Measurements from ENCODE around the gene EFHD1. TPM values are rescaled to one million over a fixed set of nuclear protein-coding genes. Genes with fewer than 3 reads are reported as not detected.
"Not testable (repeated sequence)": the region's sequence is repeated elsewhere in the genome, so short reads cannot be mapped to it uniquely, and the experiment has no call there.

EFHD1 gene
- polyA plus RNA-seq, 5 donors: 3.3 to 15.1 (median 4.4) TPM

DNA sequence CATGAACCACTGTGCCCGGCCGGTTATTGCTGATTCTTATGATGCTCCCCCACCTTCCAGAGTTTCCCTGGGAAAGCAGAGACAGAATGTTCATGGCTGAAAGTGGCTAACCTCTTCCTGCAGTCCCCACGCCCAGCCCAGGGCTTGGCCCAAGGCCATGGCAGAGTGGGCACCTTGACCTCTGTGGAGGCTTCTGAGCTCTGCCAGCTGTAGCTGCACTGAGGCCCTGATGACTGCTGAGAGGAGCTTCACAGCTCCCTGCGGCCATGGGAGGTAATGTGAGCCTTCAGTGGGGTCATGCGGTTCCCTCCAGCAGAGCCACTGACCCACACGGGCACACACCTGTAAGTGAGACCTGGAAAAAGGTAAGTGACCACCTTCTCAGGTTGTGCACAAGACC is 13.3 kb downstream of the EFHD1 start:
- no peak for DNase-seq

DNA sequence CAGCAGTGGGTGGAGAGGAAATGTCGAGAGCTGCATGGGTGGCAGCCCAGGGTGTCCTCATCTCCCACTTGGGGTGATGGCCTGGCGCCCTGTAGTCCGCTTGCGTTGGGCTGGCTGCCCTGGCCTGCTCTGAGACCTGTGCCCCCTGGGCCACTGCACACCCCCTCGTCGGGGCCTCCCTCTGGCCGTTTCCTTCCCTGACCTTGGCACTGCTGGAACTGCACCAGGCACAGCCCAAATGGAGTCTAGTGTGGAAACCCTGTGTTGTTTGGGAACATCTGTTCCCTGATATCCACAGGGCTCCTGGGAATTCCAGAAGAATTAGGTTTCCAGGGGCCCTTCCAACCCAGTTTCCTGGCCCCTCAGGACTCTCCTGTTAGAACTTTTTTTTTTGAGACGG is 13.9 kb downstream of the EFHD1 start:
- no peak for DNase-seq

DNA sequence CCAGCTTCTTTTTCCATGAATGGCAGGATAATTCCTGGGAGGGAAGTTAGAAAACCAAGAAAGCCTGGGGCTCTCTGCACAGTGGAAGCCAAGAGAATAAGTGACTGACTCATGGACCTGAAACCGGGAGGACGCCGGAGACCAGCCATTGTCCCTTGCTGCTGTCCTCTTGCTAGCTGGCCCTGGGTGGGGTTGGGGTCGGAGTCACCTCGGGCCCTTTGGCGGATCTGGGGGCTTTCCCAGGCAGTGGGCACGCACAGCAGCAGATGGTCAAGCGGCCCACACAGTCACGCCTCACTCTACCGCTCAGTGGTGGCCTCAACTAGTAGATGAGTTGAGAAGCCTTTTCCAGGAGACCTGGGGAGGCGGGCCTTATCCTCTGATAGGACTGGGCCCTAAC is 15.6 kb downstream of the EFHD1 start:
- DNase-seq: no peak

DNA sequence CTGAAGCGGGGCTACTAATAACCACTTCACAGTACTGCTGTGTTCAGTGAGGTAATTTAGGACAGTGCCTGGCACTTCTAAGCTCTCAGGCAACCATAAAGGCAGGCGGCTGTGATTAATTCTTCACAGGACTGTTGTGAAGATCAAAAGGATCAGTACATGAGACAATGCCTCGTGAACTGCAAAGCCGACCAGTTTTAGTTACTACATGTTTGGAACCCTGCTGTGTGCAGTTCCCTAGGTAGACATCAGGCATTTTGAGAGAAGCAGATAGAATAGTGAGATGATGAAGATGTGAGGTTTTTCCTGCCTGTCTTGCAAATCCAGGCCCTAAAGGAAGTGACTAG is 19.1 kb downstream of the EFHD1 start:
- DNase-seq: no peak

DNA sequence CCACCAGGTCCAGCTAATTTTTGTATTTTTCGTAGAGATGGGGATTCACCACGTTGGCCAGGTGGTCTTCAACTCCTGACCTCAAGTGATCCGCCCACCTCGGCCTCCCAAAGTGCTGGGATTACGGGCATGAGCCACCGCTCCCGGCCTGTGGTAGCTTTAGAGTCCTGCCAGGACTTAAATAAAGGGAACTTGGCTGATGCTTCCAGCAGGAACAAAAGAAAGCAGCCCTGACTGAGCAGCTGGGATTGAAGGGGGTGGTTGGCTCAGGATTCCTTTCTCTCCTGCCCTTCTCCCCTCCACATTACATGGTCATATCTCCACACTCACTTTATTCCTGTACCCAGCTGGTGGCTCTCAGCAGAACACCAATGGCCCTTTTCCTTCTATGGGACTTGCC is 20.0 kb downstream of the EFHD1 start:
- no peak for DNase-seq

DNA sequence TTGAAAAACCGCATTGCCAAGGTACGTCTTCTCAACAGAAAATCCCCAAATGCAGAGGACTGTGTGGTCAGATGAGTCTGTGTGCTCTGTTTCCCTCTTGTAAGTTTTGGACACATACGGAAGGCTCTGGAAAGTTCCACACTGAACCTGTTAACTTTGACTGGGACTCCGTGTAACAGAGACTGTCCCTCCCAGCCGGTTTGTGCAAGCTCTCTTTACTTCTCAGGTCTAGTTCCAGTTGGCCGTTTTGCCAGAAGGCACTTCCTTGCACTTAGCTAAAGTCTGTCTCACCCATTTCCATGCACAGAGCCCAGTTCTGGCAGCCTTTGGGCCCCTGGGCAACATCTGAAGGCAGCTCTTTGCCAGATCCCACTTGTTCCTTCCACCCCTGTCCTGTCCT is 22.0 kb downstream of the EFHD1 start:
- no peak for DNase-seq

DNA sequence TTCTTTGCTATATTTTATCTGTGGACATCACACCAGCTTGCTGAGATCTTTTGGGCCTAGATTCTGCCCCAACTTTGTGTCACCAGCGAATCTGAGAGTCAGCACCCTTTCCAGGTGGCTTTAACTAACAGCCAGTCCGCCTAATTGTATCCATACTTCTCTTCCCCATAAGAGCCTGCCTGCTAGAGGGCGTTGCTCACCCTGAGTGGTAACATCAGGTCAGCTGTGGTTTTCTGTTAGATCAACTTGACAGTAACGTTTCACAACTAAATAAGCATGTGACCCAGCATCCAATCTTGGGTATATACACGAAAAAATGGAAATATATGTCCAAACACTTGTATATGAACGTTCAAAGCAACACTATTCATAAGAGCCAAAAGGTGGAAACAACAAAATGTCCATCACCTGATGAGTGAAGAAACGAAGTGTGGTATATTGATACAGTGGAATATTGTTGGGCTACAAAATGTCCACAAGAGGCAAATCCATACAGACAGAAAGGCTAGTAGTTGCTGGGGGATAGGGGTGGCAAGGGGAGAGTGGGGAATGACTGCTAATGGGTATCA is 24.9 kb downstream of the EFHD1 start:
- DNase-seq: no peak

DNA sequence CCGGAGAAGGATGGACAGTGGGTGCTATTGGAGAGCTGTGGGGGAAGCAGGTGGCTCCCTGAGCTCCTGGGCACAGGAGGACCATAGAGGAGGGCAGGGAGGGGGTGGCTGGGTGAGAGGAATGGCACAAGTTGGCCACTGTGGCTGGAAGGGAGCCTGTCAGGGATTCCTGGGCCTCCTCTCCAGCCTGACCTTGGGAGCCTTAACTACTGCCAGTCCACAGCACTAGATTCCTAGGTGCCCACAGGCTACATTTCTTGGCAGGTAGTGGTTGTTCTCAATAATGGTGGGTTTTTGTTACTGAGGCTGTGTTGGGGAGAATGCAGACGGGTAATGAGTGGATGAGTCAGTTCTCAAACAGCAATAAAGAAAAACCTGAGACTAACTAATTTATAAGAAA is 26.0 kb downstream of the EFHD1 start:
- DNase-seq: no peak

DNA sequence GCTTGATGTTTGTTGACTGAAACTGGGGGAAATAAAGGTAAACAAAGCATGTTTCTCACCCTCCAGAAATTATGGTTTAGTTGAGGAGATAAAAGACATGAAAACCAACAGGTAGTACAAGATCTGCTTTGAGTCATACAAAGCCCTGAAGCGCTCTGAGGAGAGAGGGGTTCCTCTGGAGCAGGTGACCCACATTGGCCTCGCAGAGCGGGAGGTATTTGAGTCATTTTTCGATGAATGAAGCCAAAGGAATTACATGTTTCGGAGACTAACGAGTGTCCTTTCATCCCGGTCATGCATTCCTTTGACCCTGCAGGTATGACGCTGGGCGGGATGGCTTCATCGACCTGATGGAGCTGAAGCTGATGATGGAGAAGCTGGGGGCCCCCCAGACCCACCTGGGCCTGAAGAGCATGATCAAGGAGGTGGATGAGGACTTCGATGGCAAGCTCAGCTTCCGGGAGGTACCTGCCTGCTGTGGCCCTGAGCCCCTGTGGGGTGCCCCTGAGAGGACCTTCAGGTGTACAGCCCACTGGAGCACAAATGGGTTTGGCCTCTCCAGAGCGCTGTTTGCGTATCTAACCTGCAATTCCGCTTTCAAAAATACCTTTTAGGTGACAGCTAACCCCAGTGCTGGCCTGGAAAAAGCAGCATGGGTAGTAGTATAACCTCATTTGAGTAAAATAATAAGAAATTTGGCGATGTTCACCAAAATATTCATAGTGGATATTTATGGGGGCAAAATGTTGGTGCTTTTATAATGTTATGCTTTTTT is 29.3 kb downstream of the EFHD1 start:
- no peak for DNase-seq

DNA sequence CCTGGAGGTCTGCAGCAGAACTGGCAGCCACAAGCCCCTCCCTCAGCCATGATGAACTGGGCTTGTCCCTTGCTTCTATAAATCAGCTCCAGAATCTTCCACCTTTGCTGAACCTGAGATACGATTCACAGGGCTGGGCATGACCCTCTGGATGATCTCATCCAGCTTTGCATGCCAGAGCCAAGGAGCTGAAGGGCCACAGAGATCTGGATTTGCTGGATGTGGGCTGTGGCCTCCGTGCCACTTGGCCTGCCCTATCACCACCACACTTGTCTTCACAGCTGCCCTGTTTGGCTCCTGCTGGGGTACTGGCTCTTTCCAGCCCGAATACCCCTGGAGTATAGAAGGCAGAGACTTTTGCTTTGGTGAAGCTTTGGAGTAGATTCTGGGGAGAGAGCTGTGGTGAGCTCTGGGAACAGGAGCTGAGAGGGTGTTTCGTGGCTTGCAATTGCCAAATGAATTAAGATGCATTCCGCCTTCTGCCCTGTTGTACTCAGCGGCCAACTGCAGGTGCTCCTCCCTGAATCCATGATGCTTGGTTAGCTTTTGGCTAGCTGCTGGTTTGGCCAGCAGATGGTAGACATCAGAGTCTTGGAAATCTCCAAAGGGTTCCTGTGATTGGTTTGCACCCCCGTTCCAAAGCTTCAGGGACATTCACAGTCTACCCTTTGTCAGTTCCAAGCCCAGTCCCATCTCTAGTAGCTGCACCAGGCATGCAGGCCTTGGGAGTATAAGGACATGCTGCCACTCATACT is 32.8 kb downstream of the EFHD1 start:
- no peak for DNase-seq

DNA sequence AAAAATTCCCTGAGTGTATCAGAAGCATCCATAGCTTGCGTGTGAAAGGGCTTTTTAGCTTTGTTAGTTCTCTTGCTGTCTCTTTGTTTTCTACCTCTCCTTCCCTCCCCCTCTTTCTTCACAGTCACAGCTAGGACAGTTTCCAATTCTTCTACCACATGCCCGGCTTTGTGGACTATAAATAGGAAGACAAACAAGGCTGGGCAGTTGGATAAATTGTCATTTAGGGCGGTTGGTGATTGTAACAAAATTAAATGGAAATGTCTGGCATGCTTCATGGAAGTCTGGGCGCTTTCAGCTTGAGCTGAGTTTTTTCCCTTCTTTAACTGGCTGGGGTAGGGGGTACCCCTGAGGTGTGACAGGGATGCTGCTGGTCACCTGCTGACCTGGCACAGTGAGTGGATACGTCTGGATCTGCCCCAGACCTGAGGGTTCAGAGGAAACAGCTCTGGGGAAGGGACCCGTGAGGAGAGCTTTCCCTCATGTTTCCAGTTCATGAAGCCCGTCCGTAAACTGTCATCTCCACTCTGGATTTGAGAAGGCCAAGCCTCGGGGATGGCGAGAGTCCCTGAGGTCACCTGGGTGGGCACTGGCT is 34.7 kb downstream of the EFHD1 start:
- DNase-seq: no peak

DNA sequence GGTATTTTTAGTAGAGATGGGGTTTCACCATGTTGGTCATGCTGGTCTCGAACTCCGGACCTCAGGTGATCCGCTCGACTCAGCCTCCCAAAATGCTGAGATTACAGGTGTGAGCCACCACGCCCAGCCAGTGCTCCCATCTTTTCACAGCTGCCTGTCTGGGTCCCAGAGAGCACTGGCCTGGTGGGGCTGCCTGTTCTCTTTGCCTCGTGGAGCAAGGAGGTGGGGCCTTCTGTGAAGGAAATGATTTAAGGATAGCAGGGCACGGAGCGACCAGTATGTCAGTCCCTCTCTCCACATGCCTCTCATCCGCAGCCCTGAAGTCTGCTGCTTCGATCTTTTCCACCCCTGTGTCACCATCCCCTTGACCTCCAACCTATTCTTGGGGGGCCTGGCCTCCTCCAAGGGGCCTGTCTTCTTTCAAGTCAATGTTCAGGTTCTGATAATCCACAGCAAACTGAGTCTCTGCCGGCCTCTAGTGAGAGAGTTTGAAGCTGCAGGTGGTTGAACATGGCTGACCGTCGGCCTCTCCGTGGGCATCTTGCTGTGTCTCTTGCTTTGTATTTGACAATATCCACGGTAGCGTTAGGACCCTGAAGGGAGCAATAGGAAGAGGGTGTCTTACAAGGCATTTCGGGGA is 35.5 kb downstream of the EFHD1 start:
- no peak for DNase-seq

DNA sequence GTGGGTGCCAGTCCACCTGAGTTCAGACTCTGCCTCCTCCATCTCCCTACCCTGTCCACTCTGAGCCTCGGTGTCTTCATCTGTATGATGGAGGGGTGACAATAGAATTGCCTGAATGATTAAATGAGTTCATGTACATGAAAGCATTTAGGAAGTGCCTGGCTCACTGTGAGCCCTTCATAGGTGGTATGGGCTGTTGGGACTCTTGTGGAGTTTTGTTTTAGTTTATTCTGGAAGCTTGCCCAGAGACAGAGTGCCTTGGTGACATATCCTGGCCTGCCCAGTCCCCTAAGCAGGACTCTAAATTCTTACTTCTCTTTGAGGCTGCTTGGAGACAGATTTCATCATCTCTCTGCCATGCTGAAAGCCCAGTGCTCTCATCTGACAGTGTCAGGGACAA is 39.2 kb downstream of the EFHD1 start:
- peak; percentile 24 for DNase-seq

DNA sequence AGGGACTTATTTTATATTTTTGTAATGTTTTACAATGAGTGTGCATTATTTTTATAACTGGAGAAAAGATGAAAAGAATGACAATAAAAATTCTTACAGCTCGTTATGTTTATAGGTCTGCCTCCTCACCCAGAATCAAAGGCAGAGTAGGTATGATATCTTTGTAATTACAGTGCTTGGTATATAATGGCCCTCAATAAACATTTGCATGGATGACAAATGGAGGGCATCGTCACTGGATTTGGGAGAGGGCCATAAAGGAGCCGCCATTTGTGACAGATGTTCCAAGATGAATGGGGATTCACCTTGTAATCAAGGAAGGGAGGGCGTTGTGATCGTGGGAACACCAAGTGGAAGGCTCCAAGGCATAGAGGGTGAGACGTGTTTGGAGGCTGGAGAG is 41.1 kb downstream of the EFHD1 start:
- no peak for DNase-seq

DNA sequence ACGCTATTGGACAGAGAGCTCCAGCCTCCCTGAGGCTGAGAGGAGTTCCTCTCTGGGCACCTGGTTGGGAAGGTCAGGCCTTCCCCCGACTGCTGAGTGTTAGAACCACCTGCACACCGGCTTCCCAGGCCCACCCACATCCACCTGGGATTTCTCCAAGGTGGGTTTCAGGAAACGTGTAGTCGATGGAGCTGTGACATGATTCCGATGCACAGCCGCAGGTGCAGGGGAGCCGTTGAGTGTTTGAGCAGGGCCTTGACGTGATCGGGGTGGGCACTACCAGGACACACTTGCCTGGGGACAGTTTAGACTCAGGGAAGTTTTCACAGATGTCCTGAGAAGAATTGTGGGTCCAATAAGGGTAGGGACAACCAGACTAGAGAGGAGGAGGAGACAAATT is 42.0 kb downstream of the EFHD1 start:
- no peak for DNase-seq

DNA sequence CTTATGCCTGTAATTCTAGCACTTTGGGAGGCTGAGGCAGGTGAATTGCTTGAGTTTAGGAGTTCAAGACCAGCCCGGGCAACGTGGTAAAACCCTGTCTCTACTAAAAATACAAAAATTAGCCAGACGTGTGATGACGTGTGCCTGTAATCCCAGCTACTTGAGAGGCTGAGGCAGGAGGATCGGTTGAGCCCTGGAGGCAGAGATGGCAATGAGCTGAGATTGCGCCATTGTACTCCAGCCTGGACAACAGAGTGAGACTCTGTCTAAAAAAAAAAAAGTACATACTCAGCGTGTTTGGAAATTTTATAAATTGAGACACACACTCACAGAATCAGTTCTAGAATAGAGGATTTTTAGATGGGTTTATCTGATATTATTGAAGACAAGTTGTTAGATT is 46.6 kb downstream of the EFHD1 start:
- DNase-seq: no peak

DNA sequence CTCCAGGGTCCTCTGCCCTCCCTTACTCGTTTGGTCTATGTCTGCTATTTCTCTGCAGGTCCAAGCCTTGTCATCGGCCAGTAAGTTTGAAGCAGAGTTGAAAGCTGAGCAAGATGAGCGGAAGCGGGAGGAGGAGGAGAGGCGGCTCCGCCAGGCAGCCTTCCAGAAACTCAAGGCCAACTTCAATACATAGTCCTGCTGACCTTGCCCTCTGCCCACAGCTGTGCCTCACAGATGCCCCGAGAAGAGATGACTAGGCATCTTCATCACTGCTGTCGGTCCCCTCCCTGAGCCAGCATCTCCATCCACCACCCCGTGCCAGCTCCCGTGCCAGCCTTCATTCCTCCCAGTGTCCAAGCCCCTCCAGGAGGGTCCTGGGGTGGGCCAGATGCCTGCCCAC is 48.1 kb downstream of the EFHD1 start:
- no peak for DNase-seq

DNA sequence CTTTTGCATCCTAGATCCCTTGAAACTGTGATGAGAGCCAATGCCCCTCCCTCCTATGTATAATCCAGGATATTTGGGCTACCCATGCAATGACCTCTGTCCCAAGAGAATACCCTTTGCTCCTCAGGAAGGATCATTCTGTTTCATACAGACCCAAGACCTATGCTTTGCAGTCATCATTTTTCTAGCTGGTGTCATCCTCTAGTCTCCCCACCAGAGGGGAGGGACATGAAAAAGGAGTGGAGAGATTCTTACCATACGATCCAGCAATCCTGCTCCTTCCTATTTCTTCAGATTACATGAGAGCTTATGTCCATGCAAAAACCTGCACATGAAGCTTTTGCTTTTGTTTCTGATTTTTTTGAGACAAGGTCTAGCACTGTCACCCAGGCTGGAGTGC is 50.0 kb downstream of the EFHD1 start:
- no peak for DNase-seq

DNA sequence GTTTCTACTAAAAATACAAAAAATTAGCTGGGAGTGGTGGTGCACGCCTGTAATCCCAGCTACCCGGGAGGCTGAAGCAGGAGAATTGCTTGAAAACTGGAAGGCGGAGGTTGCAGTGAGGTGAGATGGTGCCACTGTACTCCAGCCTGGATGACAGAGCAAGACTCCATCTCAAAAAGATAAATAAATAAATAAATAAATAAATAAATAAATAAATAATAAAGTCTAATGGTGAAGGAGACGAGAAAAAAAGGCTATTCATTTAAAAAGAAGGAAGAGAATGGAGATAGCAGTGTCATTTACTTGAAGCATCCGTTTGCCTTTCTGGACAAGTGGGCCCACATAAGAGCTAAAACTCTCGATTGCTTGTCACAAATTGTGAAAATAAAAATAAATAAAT is 52.0 kb downstream of the EFHD1 start:
- not testable (repeated sequence) for DNase-seq

DNA sequence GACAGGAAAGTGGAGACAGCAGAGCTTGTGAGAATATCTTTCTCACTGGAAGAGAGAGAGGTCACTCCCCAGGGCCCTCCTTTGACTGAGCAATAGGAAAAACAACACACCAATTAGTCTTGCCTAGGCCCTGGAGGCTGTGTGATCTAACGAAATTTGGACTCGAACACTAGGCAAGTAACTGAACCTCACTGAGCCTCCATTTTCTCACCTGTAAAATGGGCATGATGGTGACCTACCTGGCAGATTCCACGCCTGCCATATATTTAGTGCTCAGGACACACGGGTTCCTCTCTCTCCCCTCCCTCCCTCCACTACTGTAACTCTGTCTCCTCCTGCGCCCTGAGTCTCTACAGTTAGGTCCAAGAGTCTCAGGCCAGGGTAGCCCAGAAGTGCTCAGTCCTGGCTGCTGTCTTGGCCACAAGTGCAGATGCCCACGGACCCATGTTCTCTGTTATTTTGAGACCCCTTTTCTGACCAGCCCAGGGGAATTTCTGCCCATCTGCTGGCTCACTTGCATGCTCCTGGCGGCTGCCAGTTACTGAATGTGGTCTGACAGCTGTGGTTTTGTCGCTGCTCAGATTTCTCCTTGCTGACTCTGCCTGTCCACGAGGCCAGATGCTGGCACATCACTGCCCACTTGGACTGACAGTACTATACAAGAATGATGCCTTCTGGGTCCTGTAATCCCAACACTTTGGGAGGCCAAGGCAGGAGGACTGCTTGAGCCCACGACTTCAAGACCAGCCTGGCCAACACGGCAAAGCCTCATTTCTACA is 54.2 kb downstream of the EFHD1 start:
- DNase-seq: no peak

DNA sequence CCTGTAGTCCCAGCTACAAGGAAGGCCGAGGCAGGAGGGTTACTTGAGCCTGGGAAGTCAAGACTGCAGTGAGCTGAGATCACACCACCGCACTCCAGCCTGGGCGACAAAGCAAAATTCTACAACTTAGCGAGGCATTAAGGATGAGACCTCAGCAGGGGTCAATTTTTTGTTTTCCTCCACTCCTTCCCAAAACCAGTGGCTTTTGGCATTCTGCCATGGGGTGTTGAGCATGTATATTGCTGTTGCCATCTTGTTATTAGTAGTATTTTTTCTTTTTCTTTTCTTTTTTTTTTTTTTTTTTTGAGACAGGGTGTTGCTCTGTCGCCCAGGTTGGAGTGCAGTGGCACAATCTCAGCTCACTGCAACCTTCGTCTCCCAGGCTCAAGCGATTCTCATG is 54.8 kb downstream of the EFHD1 start:
- DNase-seq: no peak

Data from right lung (tissue), 5 donors.